WTC11 (cell line): ENCODE data around the gene EIF3I. TPM values are rescaled to one million over a fixed set of nuclear protein-coding genes. Genes with fewer than 3 reads are reported as not detected.

Source experiments
- ATAC-seq: fragments of 200-7000 bp; cut with Tn5 transposase; 2 replicates; pipeline ENCODE4 v1.10.0; 2021; ENCODE audit warnings: mild to moderate bottlenecking, moderate library complexity
- CTCF ChIA-PET: fragments of 300-600 bp; sonication (Branson Sonifier 250); formaldehyde crosslinking; loops from one replicate; lab custom pipeline; 2021; ENCODE audit warnings: antibody characterized with exemption; lab: Charles Lee
- POLR2A ChIA-PET: fragments of 350-600 bp; sonication (Branson Sonifier 250); formaldehyde crosslinking; loops from one replicate; lab custom pipeline; 2021; ENCODE audit warnings: antibody characterized with exemption; lab: Charles Lee
- DNase-seq: peaks from one replicate; pipeline ENCODE4 v3.0.0; 2021; ENCODE audit warnings: low spot score
- H3K27ac Mint-ChIP-seq: 2 replicates; pipeline ENCODE4 v1.8.0; 2021; ENCODE audit warnings: mixed read lengths
- H3K27me3 Mint-ChIP-seq: 2 replicates; pipeline ENCODE4 v1.8.0; 2021; ENCODE audit warnings: low read depth, mild to moderate bottlenecking, moderate library complexity, mixed read lengths
- H3K36me3 Mint-ChIP-seq: 2 replicates; pipeline ENCODE4 v1.8.0; 2021; ENCODE audit warnings: mixed read lengths
- H3K4me1 Mint-ChIP-seq: 2 replicates; pipeline ENCODE4 v1.8.0; 2022; ENCODE audit warnings: mixed read lengths
- H3K4me3 Mint-ChIP-seq: 2 replicates; pipeline ENCODE4 v1.8.0; 2021; ENCODE audit warnings: mild to moderate bottlenecking, moderate library complexity, mixed read lengths
- H3K9me3 Mint-ChIP-seq: 2 replicates; pipeline ENCODE4 v1.8.0; 2021; ENCODE audit warnings: mixed read lengths
- ELF4 ChIP-seq: sonication (generic); formaldehyde crosslinking; IDR thresholded peaks from 2 replicates; pipeline ENCODE4 v1.8.1; 2022; ENCODE audit warnings: low read depth, mild to moderate bottlenecking, moderate library complexity, missing genetic modification reagents
- GABPB1 ChIP-seq: sonication (generic); formaldehyde crosslinking; IDR thresholded peaks from 2 replicates; pipeline ENCODE4 v1.8.1; 2023; ENCODE audit warnings: mild to moderate bottlenecking, missing genetic modification reagents
- MXD4 ChIP-seq: fragments of 250-450 bp; sonication (Bioruptor Pico); IDR thresholded peaks from 2 replicates; pipeline ENCODE4 v1.8.0; 2021; ENCODE audit warnings: mild to moderate bottlenecking, moderate library complexity, borderline replicate concordance
- NFATC4 ChIP-seq: fragments of 250-450 bp; sonication (Bioruptor Pico); IDR thresholded peaks from 2 replicates; pipeline ENCODE4 v1.9.0; 2021; ENCODE audit warnings: mild to moderate bottlenecking
- NFYB ChIP-seq: sonication (generic); formaldehyde crosslinking; conservative IDR thresholded peaks from 2 replicates; pipeline ENCODE4 v1.8.0; 2022; ENCODE audit warnings: low read depth, missing genetic modification reagents
- OVOL2 ChIP-seq: fragments of 250-450 bp; sonication (Bioruptor Pico); IDR thresholded peaks from 2 replicates; pipeline ENCODE4 v1.9.0; 2021; ENCODE audit warnings: mild to moderate bottlenecking, borderline replicate concordance
- RORB ChIP-seq: fragments of 250-450 bp; sonication (Bioruptor Pico); IDR thresholded peaks from 2 replicates; pipeline ENCODE4 v1.9.0; 2021; ENCODE audit warnings: mild to moderate bottlenecking
- SMAD3 ChIP-seq: sonication (generic); formaldehyde crosslinking; IDR thresholded peaks from 2 replicates; pipeline ENCODE4 v1.8.0; 2022; ENCODE audit warnings: missing genetic modification reagents, mild to moderate bottlenecking, borderline replicate concordance
- SP1 ChIP-seq: sonication (generic); formaldehyde crosslinking; conservative IDR thresholded peaks from 2 replicates; pipeline ENCODE4 v1.8.1; 2022; ENCODE audit warnings: missing genetic modification reagents
- TEAD1 ChIP-seq: sonication (generic); formaldehyde crosslinking; IDR thresholded peaks from 2 replicates; pipeline ENCODE4 v1.8.0; 2022; ENCODE audit warnings: mild to moderate bottlenecking, missing genetic modification reagents
- TEAD4 ChIP-seq: sonication (generic); formaldehyde crosslinking; IDR thresholded peaks from 2 replicates; pipeline ENCODE4 v1.8.0; 2022; ENCODE audit warnings: mild to moderate bottlenecking, missing genetic modification reagents
- ZBTB21 ChIP-seq: sonication (generic); formaldehyde crosslinking; IDR thresholded peaks from 2 replicates; pipeline ENCODE4 v1.8.1; 2023; ENCODE audit warnings: mild to moderate bottlenecking, missing genetic modification reagents, borderline replicate concordance
- total RNA-seq: library from RNA; stranded (reverse); gene quantifications from 3 replicates; pipeline ENCODE4 v1.2.3, GENCODE V29; 2021
- TF ChIP-seq, protein P1 (sequence below): sonication (generic); formaldehyde crosslinking; IDR thresholded peaks from 2 replicates; pipeline ENCODE4 v1.8.1; 2023; ENCODE audit warnings: mild to moderate bottlenecking, missing genetic modification reagents, moderate library complexity
- TF ChIP-seq, protein P2 (sequence below): fragments of 250-450 bp; sonication (Bioruptor Pico); IDR thresholded peaks from 2 replicates; pipeline ENCODE4 v1.8.0; 2021; ENCODE audit warnings: mild to moderate bottlenecking
- TF ChIP-seq, protein P3 (sequence below): fragments of 250-450 bp; sonication (Bioruptor Pico); IDR thresholded peaks from 2 replicates; pipeline ENCODE4 v1.9.0; 2021; ENCODE audit warnings: mild to moderate bottlenecking, borderline replicate concordance
- TF ChIP-seq, protein P4 (sequence below): sonication (generic); formaldehyde crosslinking; IDR thresholded peaks from 2 replicates; pipeline ENCODE4 v1.8.1; 2023; ENCODE audit warnings: mild to moderate bottlenecking, moderate library complexity, missing genetic modification reagents
- TF ChIP-seq, protein P5 (sequence below): fragments of 200-600 bp; IDR thresholded peaks from 2 replicates; pipeline ENCODE4 v1.8.0; 2022; ENCODE audit warnings: antibody characterized with exemption
- TF ChIP-seq, protein P6 (sequence below): fragments of 250-450 bp; sonication (Bioruptor Pico); IDR thresholded peaks from 2 replicates; pipeline ENCODE4 v2.1.2; 2022; ENCODE audit warnings: mild to moderate bottlenecking, moderate library complexity
- TF ChIP-seq, protein P7 (sequence below): sonication (generic); formaldehyde crosslinking; conservative IDR thresholded peaks from 2 replicates; pipeline ENCODE4 v1.8.1; 2023; ENCODE audit warnings: mild to moderate bottlenecking, low read depth, missing genetic modification reagents, moderate library complexity

The EIF3I gene
- total RNA-seq, 1 experiment from 2014 or later: 237 TPM

DNA sequence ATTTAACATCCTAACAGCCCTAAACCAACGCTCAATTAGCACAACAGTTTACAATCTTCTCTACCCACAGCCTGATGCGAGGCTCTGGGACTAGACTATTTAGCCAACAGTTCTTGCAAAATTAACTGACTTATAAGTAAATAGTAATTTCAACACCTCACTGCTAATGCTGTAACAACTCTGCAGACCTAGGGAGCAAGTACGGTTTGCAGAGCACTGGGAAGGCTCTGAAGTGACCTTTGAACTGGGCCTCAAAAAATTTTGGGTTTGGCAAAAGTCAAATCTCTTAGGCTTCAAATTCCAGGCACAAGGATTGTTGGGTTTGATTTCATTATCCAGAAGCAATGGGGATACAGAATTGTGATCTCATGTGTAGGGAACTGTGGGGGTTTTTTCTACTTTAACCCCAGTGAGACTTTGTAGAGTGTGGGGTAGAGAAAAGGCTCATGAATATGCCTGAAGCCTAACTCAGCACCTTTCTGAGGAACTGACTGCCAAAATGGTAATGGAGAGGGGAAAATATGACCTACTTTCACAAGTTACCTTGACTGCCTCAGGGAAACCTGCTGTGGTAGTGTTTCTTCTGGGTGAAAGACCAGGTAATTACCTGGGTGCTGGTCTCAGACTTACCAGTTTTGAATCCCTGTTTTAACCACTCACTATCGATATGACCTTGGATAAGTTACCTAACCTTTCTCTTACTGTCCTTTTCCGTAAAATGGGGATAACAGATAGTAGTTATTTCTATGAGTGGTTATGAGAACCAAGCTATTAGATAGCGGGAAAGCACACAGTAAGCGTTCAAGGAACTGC, 43.6 kb upstream of the EIF3I start:
- Mint-ChIP-seq H3K4me3 (peak overlapping the region; percentile 76), H3K27me3 (no peaks in the 10 kb centered on the region; the same call in 1 of the 2 replicates), H3K9me3 (no peaks in the 10 kb centered on the region), H3K27ac (peak overlapping the region; percentile 92), H3K36me3 (peaks cover 24% of the 10 kb centered on the region), H3K4me1 (peaks cover 34% of the 10 kb centered on the region)
- POLR2A ChIA-PET: interaction anchor here (0.7 to 2.4 kb wide), 6 partner anchors 19 to 106 kb away, joined by 3 to 12 read pairs (median 6); partner anchors contain the start of genes CCDC28B, IQCC, KPNA6 and TMEM39B
- CTCF ChIA-PET: interaction anchor here (0.6 to 3.6 kb wide), 12 partner anchors 22 to 389 kb away, joined by 3 to 21 read pairs (median 4); partner anchors contain the start of genes CCDC28B, IQCC, KPNA6 and TMEM39B
- DNase-seq: no peak
- no peak for ATAC-seq
- TF ChIP-seq GABPB1 (CRISPR knock-in tag): peak; percentile 84
- no peak for TF ChIP-seq ELF4

DNA sequence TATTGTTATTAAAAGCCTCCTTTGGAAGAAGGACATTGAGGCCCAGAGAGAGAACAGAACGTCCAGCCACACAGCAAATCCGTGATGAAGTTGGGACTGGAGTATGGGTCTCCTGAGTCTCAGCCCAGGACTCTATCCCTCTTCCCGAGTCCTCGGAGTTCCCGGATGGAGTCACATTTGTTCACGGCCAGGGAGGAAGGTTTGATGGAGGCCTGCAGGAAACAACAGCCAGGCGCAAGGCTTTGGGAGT, 43.1 kb upstream of the EIF3I start:
- POLR2A ChIA-PET: interaction anchor here (0.7 to 2.4 kb wide), 7 partner anchors 18 to 223 kb away, joined by 3 to 12 read pairs (median 4); partner anchors contain the start of genes CCDC28B, IQCC, KPNA6 and TMEM39B
- H3K4me3 Mint-ChIP-seq: peak overlapping the region; percentile 76
- CTCF ChIA-PET: interaction anchor here (0.6 to 3.6 kb wide), 12 partner anchors 22 to 390 kb away, joined by 3 to 21 read pairs (median 4); partner anchors contain the start of genes CCDC28B, IQCC, KPNA6 and TMEM39B
- H3K9me3 Mint-ChIP-seq: no peaks in the 10 kb centered on the region
- H3K36me3 Mint-ChIP-seq: peaks cover 28% of the 10 kb centered on the region
- no peaks in the 10 kb centered on the region; the same call in 1 of the 2 replicates for H3K27me3 Mint-ChIP-seq
- ATAC-seq: peak; percentile 13
- peaks cover 34% of the 10 kb centered on the region for H3K4me1 Mint-ChIP-seq
- no peak for DNase-seq
- TF ChIP-seq NFATC4 (CRISPR knock-in tag): no peak
- TF ChIP-seq, protein P1, sequence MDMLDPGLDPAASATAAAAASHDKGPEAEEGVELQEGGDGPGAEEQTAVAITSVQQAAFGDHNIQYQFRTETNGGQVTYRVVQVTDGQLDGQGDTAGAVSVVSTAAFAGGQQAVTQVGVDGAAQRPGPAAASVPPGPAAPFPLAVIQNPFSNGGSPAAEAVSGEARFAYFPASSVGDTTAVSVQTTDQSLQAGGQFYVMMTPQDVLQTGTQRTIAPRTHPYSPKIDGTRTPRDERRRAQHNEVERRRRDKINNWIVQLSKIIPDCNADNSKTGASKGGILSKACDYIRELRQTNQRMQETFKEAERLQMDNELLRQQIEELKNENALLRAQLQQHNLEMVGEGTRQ: no peak
- TF ChIP-seq, protein P2, sequence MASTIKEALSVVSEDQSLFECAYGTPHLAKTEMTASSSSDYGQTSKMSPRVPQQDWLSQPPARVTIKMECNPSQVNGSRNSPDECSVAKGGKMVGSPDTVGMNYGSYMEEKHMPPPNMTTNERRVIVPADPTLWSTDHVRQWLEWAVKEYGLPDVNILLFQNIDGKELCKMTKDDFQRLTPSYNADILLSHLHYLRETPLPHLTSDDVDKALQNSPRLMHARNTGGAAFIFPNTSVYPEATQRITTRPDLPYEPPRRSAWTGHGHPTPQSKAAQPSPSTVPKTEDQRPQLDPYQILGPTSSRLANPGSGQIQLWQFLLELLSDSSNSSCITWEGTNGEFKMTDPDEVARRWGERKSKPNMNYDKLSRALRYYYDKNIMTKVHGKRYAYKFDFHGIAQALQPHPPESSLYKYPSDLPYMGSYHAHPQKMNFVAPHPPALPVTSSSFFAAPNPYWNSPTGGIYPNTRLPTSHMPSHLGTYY (CRISPR knock-in tag): no peak
- no peak for TF ChIP-seq MXD4 (CRISPR knock-in tag)
- TF ChIP-seq, protein P3, sequence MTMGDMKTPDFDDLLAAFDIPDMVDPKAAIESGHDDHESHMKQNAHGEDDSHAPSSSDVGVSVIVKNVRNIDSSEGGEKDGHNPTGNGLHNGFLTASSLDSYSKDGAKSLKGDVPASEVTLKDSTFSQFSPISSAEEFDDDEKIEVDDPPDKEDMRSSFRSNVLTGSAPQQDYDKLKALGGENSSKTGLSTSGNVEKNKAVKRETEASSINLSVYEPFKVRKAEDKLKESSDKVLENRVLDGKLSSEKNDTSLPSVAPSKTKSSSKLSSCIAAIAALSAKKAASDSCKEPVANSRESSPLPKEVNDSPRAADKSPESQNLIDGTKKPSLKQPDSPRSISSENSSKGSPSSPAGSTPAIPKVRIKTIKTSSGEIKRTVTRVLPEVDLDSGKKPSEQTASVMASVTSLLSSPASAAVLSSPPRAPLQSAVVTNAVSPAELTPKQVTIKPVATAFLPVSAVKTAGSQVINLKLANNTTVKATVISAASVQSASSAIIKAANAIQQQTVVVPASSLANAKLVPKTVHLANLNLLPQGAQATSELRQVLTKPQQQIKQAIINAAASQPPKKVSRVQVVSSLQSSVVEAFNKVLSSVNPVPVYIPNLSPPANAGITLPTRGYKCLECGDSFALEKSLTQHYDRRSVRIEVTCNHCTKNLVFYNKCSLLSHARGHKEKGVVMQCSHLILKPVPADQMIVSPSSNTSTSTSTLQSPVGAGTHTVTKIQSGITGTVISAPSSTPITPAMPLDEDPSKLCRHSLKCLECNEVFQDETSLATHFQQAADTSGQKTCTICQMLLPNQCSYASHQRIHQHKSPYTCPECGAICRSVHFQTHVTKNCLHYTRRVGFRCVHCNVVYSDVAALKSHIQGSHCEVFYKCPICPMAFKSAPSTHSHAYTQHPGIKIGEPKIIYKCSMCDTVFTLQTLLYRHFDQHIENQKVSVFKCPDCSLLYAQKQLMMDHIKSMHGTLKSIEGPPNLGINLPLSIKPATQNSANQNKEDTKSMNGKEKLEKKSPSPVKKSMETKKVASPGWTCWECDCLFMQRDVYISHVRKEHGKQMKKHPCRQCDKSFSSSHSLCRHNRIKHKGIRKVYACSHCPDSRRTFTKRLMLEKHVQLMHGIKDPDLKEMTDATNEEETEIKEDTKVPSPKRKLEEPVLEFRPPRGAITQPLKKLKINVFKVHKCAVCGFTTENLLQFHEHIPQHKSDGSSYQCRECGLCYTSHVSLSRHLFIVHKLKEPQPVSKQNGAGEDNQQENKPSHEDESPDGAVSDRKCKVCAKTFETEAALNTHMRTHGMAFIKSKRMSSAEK (CRISPR knock-in tag): no peak
- TF ChIP-seq, protein P4, sequence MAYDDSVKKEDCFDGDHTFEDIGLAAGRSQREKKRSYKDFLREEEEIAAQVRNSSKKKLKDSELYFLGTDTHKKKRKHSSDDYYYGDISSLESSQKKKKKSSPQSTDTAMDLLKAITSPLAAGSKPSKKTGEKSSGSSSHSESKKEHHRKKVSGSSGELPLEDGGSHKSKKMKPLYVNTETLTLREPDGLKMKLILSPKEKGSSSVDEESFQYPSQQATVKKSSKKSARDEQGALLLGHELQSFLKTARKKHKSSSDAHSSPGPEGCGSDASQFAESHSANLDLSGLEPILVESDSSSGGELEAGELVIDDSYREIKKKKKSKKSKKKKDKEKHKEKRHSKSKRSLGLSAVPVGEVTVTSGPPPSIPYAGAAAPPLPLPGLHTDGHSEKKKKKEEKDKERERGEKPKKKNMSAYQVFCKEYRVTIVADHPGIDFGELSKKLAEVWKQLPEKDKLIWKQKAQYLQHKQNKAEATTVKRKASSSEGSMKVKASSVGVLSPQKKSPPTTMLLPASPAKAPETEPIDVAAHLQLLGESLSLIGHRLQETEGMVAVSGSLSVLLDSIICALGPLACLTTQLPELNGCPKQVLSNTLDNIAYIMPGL: no peak
- TF ChIP-seq NFYB (CRISPR knock-in tag): no peak
- TF ChIP-seq TEAD1 (CRISPR knock-in tag): no peak
- no peak for TF ChIP-seq ELF4
- TF ChIP-seq, protein P5, sequence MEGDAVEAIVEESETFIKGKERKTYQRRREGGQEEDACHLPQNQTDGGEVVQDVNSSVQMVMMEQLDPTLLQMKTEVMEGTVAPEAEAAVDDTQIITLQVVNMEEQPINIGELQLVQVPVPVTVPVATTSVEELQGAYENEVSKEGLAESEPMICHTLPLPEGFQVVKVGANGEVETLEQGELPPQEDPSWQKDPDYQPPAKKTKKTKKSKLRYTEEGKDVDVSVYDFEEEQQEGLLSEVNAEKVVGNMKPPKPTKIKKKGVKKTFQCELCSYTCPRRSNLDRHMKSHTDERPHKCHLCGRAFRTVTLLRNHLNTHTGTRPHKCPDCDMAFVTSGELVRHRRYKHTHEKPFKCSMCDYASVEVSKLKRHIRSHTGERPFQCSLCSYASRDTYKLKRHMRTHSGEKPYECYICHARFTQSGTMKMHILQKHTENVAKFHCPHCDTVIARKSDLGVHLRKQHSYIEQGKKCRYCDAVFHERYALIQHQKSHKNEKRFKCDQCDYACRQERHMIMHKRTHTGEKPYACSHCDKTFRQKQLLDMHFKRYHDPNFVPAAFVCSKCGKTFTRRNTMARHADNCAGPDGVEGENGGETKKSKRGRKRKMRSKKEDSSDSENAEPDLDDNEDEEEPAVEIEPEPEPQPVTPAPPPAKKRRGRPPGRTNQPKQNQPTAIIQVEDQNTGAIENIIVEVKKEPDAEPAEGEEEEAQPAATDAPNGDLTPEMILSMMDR: no peak
- TF ChIP-seq TEAD4 (CRISPR knock-in tag): no peak
- no peak for TF ChIP-seq SP1
- TF ChIP-seq, protein P6, sequence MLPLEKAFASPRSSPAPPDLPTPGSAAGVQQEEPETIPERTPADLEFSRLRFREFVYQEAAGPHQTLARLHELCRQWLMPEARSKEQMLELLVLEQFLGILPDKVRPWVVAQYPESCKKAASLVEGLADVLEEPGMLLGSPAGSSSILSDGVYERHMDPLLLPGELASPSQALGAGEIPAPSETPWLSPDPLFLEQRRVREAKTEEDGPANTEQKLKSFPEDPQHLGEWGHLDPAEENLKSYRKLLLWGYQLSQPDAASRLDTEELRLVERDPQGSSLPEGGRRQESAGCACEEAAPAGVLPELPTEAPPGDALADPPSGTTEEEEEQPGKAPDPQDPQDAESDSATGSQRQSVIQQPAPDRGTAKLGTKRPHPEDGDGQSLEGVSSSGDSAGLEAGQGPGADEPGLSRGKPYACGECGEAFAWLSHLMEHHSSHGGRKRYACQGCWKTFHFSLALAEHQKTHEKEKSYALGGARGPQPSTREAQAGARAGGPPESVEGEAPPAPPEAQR (CRISPR knock-in tag): no peak
- TF ChIP-seq, protein P7, sequence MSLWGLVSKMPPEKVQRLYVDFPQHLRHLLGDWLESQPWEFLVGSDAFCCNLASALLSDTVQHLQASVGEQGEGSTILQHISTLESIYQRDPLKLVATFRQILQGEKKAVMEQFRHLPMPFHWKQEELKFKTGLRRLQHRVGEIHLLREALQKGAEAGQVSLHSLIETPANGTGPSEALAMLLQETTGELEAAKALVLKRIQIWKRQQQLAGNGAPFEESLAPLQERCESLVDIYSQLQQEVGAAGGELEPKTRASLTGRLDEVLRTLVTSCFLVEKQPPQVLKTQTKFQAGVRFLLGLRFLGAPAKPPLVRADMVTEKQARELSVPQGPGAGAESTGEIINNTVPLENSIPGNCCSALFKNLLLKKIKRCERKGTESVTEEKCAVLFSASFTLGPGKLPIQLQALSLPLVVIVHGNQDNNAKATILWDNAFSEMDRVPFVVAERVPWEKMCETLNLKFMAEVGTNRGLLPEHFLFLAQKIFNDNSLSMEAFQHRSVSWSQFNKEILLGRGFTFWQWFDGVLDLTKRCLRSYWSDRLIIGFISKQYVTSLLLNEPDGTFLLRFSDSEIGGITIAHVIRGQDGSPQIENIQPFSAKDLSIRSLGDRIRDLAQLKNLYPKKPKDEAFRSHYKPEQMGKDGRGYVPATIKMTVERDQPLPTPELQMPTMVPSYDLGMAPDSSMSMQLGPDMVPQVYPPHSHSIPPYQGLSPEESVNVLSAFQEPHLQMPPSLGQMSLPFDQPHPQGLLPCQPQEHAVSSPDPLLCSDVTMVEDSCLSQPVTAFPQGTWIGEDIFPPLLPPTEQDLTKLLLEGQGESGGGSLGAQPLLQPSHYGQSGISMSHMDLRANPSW: no peak
- TF ChIP-seq RORB (CRISPR knock-in tag): no peak
- no peak for TF ChIP-seq OVOL2 (CRISPR knock-in tag)
- no peak for TF ChIP-seq SMAD3
- TF ChIP-seq ZBTB21 (CRISPR knock-in tag): no peak
- H3K27ac Mint-ChIP-seq: peak overlapping the region; percentile 92
